Aorta (tissue), 5 donors: Measurements from ENCODE around the gene ELP6. TPM values are rescaled to one million over a fixed set of nuclear protein-coding genes. Genes with fewer than 3 reads are reported as not detected.
"Not testable (repeated sequence)": the region's sequence is repeated elsewhere in the genome, so short reads cannot be mapped to it uniquely, and the experiment has no call there.

ENCODE experiments used
- ATAC-seq: fragments of 200-7000 bp; cut with Tn5 transposase; one replicate; pipeline ENCODE4 v1.9.1; 2022; ENCODE audit warnings: moderate library complexity; ENCODE audit not compliant: low FRiP score
- DNase-seq, 2 donors: peaks; one replicate each; pipeline ENCODE4 v3.0.0-alpha.2; 2020
- H3K27ac ChIP-seq, 2 donors: one replicate each; pipeline ENCODE4 v1.5.1; 2013; ENCODE audit warnings: low read length in 2 of 2, mild to moderate bottlenecking in 2 of 2, moderate library complexity in 2 of 2, control low read depth in 1 of 2, inconsistent platforms in 1 of 2, low read depth in 1 of 2
- H3K27me3 ChIP-seq, 2 donors: one replicate each; pipeline ENCODE4 v1.6.1; 2013; ENCODE audit warnings: control low read depth in 1 of 2, low read length in 1 of 2, mild to moderate bottlenecking in 1 of 2, moderate library complexity in 1 of 2; ENCODE audit not compliant: insufficient read depth in 2 of 2, control insufficient read depth in 1 of 2
- H3K36me3 ChIP-seq, 2 donors: one replicate each; pipeline ENCODE4 v1.6.1; 2013; ENCODE audit warnings: control low read depth in 1 of 2, low read length in 1 of 2, mild to moderate bottlenecking in 1 of 2; ENCODE audit not compliant: insufficient read depth in 2 of 2, control insufficient read depth in 1 of 2
- H3K4me1 ChIP-seq, 2 donors: one replicate each; pipeline ENCODE4 v1.6.1; 2013; ENCODE audit warnings: low read length in 2 of 2, control low read depth in 1 of 2, mild to moderate bottlenecking in 1 of 2, moderate library complexity in 1 of 2; ENCODE audit not compliant: insufficient read depth in 2 of 2, control insufficient read depth in 1 of 2
- H3K4me3 ChIP-seq, 2 donors: one replicate each; pipeline ENCODE4 v1.5.1; 2013; ENCODE audit warnings: low read length in 2 of 2, control low read depth in 1 of 2, mild to moderate bottlenecking in 1 of 2
- H3K9me3 ChIP-seq: one replicate; pipeline ENCODE4 v1.6.1; 2013; ENCODE audit warnings: mild to moderate bottlenecking, low read length; ENCODE audit not compliant: control insufficient read depth
- WGBS, 2 donors: extraction: QIAGEN DNeasy Blood & Tissue Kit; methylation state at CpG; one replicate each; pipeline ENCODE4 v1.1.7; 2013; 5-methylcytosine and 5-hydroxymethylcytosine counted together
- intact Hi-C, 2 donors: fragments of 100-400 bp; cut with DNase I; formaldehyde crosslinking; loops; one replicate each; pipeline versions ENCODE4 v1.14.2 to v1.15.0; 2022
- polyA plus RNA-seq, 2 donors: library from polyadenylated mRNA; stranded (reverse); fragments of 200-250 nt; gene quantifications; one replicate each; pipeline ENCODE4 v1.2.3, GENCODE V29; 2013
- total RNA-seq, 2 donors: library from RNA; stranded (reverse); fragmentation: NEBNext Ultra II Directional; extraction: Animal tissue kit (Norgen Biotek cat#: 25700); gene quantifications; one replicate each; pipeline ENCODE4 v1.2.1, GENCODE V29; 2021
- donor health status: healthy with polysubstance abuse.
- donor health status: Bipolar disorder and iron deficiency.
- donor health status: DM: no; HTN: no; CAD: no.
- donor health status: DM: no; HTN: no; CAD: no.
- donor health status: DM: yes; HTN: yes; CAD: no.

ELP6 gene
- total and polyA plus RNA-seq, 4 donors, result 19.7 to 29.3 (median 24.5) TPM

DNA sequence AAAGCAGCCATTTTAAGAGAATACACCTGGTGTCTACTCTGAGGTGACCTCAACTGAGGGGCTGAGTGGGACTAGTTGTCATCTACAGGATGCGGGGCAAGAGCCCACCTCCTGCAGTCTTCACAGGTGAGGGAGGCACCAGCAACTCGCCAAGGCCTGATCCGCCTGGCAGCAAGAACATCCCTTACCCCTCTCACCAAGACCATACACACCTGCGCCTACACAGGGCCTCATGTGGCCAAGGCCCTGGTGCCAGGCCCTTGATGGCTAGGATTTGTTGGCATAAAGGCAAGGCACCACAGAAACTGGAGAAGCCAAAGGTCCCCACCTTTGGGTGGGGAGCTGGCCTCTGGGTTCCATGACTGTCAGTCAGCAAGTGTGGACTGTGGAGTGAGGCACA, 18.4 kb downstream of the ELP6 start:
- ATAC-seq, result no peak
- no peak for DNase-seq
- intact Hi-C loops, result no loop called here
- H3K4me3 ChIP-seq, result no peak overlapping the region
- no peaks in the 10 kb centered on the region for H3K27me3 ChIP-seq
- no peaks in the 10 kb centered on the region for H3K9me3 ChIP-seq
- no peak overlapping the region for H3K27ac ChIP-seq
- peaks cover 0 to 15% of the 10 kb centered on the region in 2 donors for H3K36me3 ChIP-seq
- no peaks in the 10 kb centered on the region for H3K4me1 ChIP-seq
- 94 to 95% methylated on average over 4 of the region's 4 CpGs for WGBS, 2 donors

- DNase-seq, result no peak
- WGBS, 2 donors, result 89 to 90% methylated on average over 12 of the region's 12 CpGs
- no peak overlapping the region for H3K27ac ChIP-seq
- intact Hi-C loops, result no loop called here
- no peaks in the 10 kb centered on the region for H3K4me1 ChIP-seq
- H3K4me3 ChIP-seq, result no peak overlapping the region
- ATAC-seq, result no peak
- H3K9me3 ChIP-seq, result no peaks in the 10 kb centered on the region
- H3K27me3 ChIP-seq, result no peaks in the 10 kb centered on the region
- H3K36me3 ChIP-seq, result peaks cover 0 to 5% of the 10 kb centered on the region in 2 donors
Observed at GRCh38 chr3:47491777-47492176, 21.7 kb downstream of the ELP6 start.

DNA sequence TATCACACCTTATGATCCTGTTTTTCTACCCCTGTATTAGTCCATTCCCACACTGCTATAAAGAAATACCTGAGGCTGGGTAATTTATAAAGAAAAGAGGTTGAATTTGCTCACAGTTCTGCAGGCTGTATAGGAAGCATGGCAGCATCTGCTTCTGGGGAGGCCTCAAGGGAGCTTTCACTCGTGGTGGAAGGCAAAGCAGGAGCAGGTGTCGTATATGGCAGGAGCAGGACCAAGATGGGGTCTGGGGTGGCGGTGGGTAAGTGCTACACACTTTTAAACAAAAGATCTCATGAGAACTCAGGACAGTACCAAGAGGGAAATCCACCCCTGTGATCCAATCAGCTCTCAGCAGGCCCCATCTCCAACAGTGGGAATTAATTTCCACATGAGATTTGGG, 22.3 kb downstream of the ELP6 start:
- WGBS, 2 donors, result 79 to 84% methylated on average over 3 of the region's 3 CpGs
- H3K27ac ChIP-seq, result no peak overlapping the region
- H3K4me3 ChIP-seq, result no peak overlapping the region
- H3K36me3 ChIP-seq, result peaks cover 0 to 4% of the 10 kb centered on the region in 2 donors
- ATAC-seq, result no peak
- H3K4me1 ChIP-seq, result no peaks in the 10 kb centered on the region
- no peak for DNase-seq
- H3K27me3 ChIP-seq, result no peaks in the 10 kb centered on the region
- intact Hi-C loops, result no loop called here
- H3K9me3 ChIP-seq, result no peaks in the 10 kb centered on the region

- H3K27ac ChIP-seq, result no peak overlapping the region
- ATAC-seq (no peak), DNase-seq (no peak)
- WGBS, 2 donors, result 97 to 99% methylated on average over 2 of the region's 2 CpGs
- H3K4me1 ChIP-seq, result no peaks in the 10 kb centered on the region
- no peaks in the 10 kb centered on the region for H3K9me3 ChIP-seq
- H3K36me3 ChIP-seq, result no peaks in the 10 kb centered on the region
- H3K4me3 ChIP-seq, result no peak overlapping the region
- intact Hi-C loops, result no loop called here
- H3K27me3 ChIP-seq, result no peaks in the 10 kb centered on the region
Observed at GRCh38 chr3:47487265-47487664, 26.2 kb downstream of the ELP6 start.

GRCh38 chr3:47485812-47486211, 27.7 kb downstream of the ELP6 start:
- ATAC-seq, result no peak
- no peaks in the 10 kb centered on the region for H3K36me3 ChIP-seq
- H3K9me3 ChIP-seq, result no peaks in the 10 kb centered on the region
- H3K27me3 ChIP-seq, result no peaks in the 10 kb centered on the region
- 77 to 78% methylated on average over 3 of the region's 3 CpGs for WGBS, 2 donors
- intact Hi-C loops, result no loop called here
- no peaks in the 10 kb centered on the region for H3K4me1 ChIP-seq
- DNase-seq, result no peak
- H3K27ac ChIP-seq, result no peak overlapping the region
- no peak overlapping the region for H3K4me3 ChIP-seq

DNA sequence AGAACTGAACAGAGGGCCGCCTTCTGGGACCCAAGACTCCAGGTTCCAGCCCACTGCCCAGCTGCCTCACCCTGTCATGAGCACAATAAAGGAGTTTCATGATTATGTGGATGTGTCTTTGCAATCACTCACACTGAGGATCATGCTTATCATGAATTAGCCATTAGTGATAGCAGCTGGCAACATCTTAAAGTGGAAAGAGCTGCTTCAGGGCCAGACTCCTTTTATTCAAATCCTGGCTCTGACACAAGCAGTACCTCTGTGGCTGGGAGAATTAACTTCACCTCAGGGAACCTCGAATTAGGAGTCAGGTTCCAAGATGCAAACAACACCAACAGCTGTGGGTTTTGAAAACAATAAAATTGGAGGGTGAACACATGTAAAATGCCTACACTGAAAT, 31.1 kb downstream of the ELP6 start:
- WGBS, 2 donors, result 58 to 62% methylated on average over 2 of the region's 2 CpGs
- ATAC-seq (no peak), DNase-seq (no peak)
- intact Hi-C loops, result no loop called here
- H3K36me3 ChIP-seq, result no peaks in the 10 kb centered on the region
- H3K4me3 ChIP-seq, result no peak overlapping the region
- no peak overlapping the region for H3K27ac ChIP-seq
- H3K27me3 ChIP-seq, result no peaks in the 10 kb centered on the region
- H3K9me3 ChIP-seq, result no peaks in the 10 kb centered on the region
- H3K4me1 ChIP-seq, result no peaks in the 10 kb centered on the region

GRCh38 chr3:47481763-47482162, 31.7 kb downstream of the ELP6 start:
- ATAC-seq, H3K27me3 ChIP-seq, H3K9me3 ChIP-seq, H3K36me3 ChIP-seq, H3K4me3 ChIP-seq, H3K4me1 ChIP-seq, DNase-seq, intact Hi-C loops, H3K27ac ChIP-seq: not testable (repeated sequence)
- WGBS, 2 donors, result 56 to 65% methylated on average over 4 of the region's 4 CpGs

DNA sequence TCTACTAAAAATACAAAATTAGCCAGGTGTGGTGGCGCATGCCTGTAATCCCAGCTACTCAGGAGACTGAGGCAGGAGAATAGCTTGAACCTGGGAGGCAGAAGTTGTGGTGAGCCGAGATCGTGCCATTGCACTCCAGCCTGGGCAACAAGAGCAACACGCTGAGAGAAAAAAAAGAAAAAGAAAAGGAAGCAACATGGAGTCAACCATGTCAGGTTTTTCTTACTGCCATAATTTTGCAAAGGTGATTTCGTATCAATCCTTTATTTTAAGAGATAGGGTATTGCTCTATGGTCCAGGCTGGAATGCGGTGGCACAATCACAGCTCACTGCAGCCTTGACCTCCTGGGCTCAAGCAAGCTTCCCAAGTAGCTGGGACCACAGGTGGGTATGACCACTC, 33.2 kb downstream of the ELP6 start:
- H3K4me1 ChIP-seq, H3K4me3 ChIP-seq, H3K27me3 ChIP-seq, H3K27ac ChIP-seq, H3K36me3 ChIP-seq, ATAC-seq, DNase-seq, H3K9me3 ChIP-seq, intact Hi-C loops: not testable (repeated sequence)
- WGBS, 2 donors, result 94 to 96% methylated on average over 6 of the region's 6 CpGs

- intact Hi-C loops, result no loop called here
- no peak overlapping the region for H3K4me3 ChIP-seq
Observed at GRCh38 chr3:47479826-47480160, 33.7 kb downstream of the ELP6 start.

More at GRCh38 chr3:47479826-47480160, 33.7 kb downstream of the ELP6 start:
- DNase-seq, result no peak
- WGBS, 2 donors, result 96% methylated on average over 2 of the region's 2 CpGs
- no peak for ATAC-seq
- Histone ChIP-seq H3K4me1 (no peaks in the 10 kb centered on the region), H3K36me3 (no peaks in the 10 kb centered on the region), H3K27ac (no peak overlapping the region), H3K27me3 (no peaks in the 10 kb centered on the region), H3K9me3 (no peaks in the 10 kb centered on the region)
